ENCODE results near the gene NCL. TPM values are rescaled to one million over a fixed set of nuclear protein-coding genes. Genes with fewer than 3 reads are reported as not detected.

Gene NCL
- total and polyA plus RNA-seq, 2 of the 13 experiments (the other 11 are each of a cell fraction or from before 2014, with no cell fraction given), result 105 to 779 TPM

GRCh38 chr2:231411831-231412617 lies 52.3 kb downstream of the NCL start (continued):
- TF ChIP-seq GMEB1 (CRISPR knock-in tag; IDR thresholded peaks at IDR 0.05; ENCODE audit: borderline replicate concordance) (peak; percentile 59), PAWR (CRISPR knock-in tag; IDR thresholded peaks at IDR 0.05; ENCODE audit: borderline replicate concordance) (no peak), ZNF740 (CRISPR knock-in tag; IDR thresholded peaks at IDR 0.05) (peak; percentile 50; the same call in 1 of the 2 replicates), ZXDC (CRISPR knock-in tag; IDR thresholded peaks at IDR 0.05) (no peak), GMEB2 (CRISPR knock-in tag; IDR thresholded peaks at IDR 0.05; ENCODE audit: low read depth) (no peak), FUBP1 (CRISPR knock-in tag; IDR thresholded peaks at IDR 0.05; ENCODE audit: borderline replicate concordance) (0 out of 2 replicates have a peak, but pooled peaks have one; percentile 15), RBAK (CRISPR knock-in tag; IDR thresholded peaks at IDR 0.05) (no peak), ZNF878 (CRISPR knock-in tag; IDR thresholded peaks at IDR 0.05) (no peak), THYN1 (CRISPR knock-in tag; IDR thresholded peaks at IDR 0.05; ENCODE audit: borderline replicate concordance, low read depth) (no peak), CREM (IDR thresholded peaks at IDR 0.05) (no peak), CREM (CRISPR knock-in tag; IDR thresholded peaks at IDR 0.05) (no peak), ZNF44 (CRISPR knock-in tag; IDR thresholded peaks at IDR 0.05) (peak; percentile 78; the same call in 1 of the 2 replicates), NFE2L2 (IDR thresholded peaks at IDR 0.05; ENCODE audit: low read length) (no peak), ZNF556 (CRISPR knock-in tag; IDR thresholded peaks at IDR 0.05; ENCODE audit: borderline replicate concordance) (no peak), HNF4G (IDR thresholded peaks at IDR 0.05; ENCODE audit: borderline replicate concordance, low read depth, low read length) (no peak), HNF4G (CRISPR knock-in tag; IDR thresholded peaks at IDR 0.05; ENCODE audit: borderline replicate concordance, low read depth) (peak; percentile 77), PATZ1 (CRISPR knock-in tag; IDR thresholded peaks at IDR 0.05) (peak; percentile 82; the same call in 1 of the 2 replicates), ZFX (CRISPR knock-in tag; IDR thresholded peaks at IDR 0.05; ENCODE audit: low read depth) (no peak; the same call in 1 of the 2 replicates)

All from HepG2 (cell line).